GM12878 (cell line): Measurements from ENCODE around the gene XPNPEP2. TPM values are rescaled to one million over a fixed set of nuclear protein-coding genes. Genes with fewer than 3 reads are reported as not detected.

Source experiments
- ATAC-seq: fragments of 200-7000 bp; cut with Tn5 transposase; 3 replicates; pipeline ENCODE4 v1.9.1; 2020; ENCODE audit warnings: mild to moderate bottlenecking, moderate library complexity
- BruUV-seq: library from RNA; stranded (reverse); fragments of 400-500 nt; replicated peaks from 2 replicates; lab custom pipeline; 2021; lab: Mats Ljungman, UMichigan
- CTCF ChIA-PET: fragments of 300-600 bp; sonication (Branson Sonifier 250); formaldehyde crosslinking; extraction: SDS; loops from one replicate; lab custom pipeline; 2021; ENCODE audit warnings: inconsistent platforms; lab: Yijun Ruan, JAX
- POLR2A ChIA-PET: fragments of 350-600 bp; formaldehyde crosslinking; extraction: SDS; loops from one replicate; lab custom pipeline; 2021; ENCODE audit warnings: inconsistent platforms; lab: Charles Lee
- RAD21 ChIA-PET: fragments of 300-600 bp; sonication (Branson Sonifier 250); formaldehyde crosslinking; loops from one replicate; lab custom pipeline; 2023; ENCODE audit warnings: antibody characterized with exemption; ENCODE audit not compliant: unreplicated experiment; lab: Charles Lee
- SMC1A ChIA-PET: fragments of 300-600 bp; sonication (Branson Sonifier 250); formaldehyde crosslinking; loops from one replicate; lab custom pipeline; 2023; ENCODE audit not compliant: unreplicated experiment, uncharacterized antibody; lab: Charles Lee
- DNase-seq: peaks from one replicate; pipeline ENCODE4 v3.0.0-alpha.2; 2011; ENCODE audit warnings: low read depth, low spot score
- FAIRE-seq: peaks from 3 replicates; lab custom pipeline; 2011; peaks lifted over from hg19 to GRCh38; lab: Jason Lieb, UNC
- H2AFZ ChIP-seq: 2 replicates; pipeline ENCODE4 v1.6.0; 2011; ENCODE audit warnings: low read depth, low read length, control low read depth; ENCODE audit not compliant: control insufficient read depth
- H3K27ac ChIP-seq: 2 replicates; pipeline ENCODE4 v1.5.1; 2011; ENCODE audit warnings: control low read depth; ENCODE audit not compliant: control insufficient read depth, insufficient read depth
- H3K27me3 ChIP-seq, 2 experiments: replicated peaks in 1 of 2; 2 replicates each; pipeline versions ENCODE4 v1.6.0 to v1.6.1; 2011; ENCODE audit warnings: low read length in 1 of 2; ENCODE audit not compliant: control insufficient read depth in 2 of 2, insufficient read depth in 2 of 2
- H3K36me3 ChIP-seq, 2 experiments: 2 replicates each; pipeline ENCODE4 v1.5.1; 2011; ENCODE audit warnings: low read length in 1 of 2; ENCODE audit not compliant: control insufficient read depth in 2 of 2, insufficient read depth in 2 of 2
- H3K4me1 ChIP-seq: 2 replicates; pipeline ENCODE4 v1.6.1; 2011; ENCODE audit warnings: mild to moderate bottlenecking, low read length, moderate library complexity, mixed read lengths; ENCODE audit not compliant: control insufficient read depth, insufficient read depth
- H3K4me2 ChIP-seq: 2 replicates; pipeline ENCODE4 v1.6.0; 2011; ENCODE audit warnings: control low read depth; ENCODE audit not compliant: control insufficient read depth, insufficient read depth
- H3K4me3 ChIP-seq: fragments of 200-600 bp; sonication (generic); 2 replicates; pipeline ENCODE4 v1.5.1; 2016
- H3K79me2 ChIP-seq: 2 replicates; pipeline ENCODE4 v1.6.0; 2011; ENCODE audit warnings: low read length; ENCODE audit not compliant: control insufficient read depth, insufficient read depth
- H3K9ac ChIP-seq: 2 replicates; pipeline ENCODE4 v1.8.0; 2011; ENCODE audit warnings: low read length, control low read depth, mixed read lengths; ENCODE audit not compliant: control insufficient read depth, insufficient read depth
- H3K9me3 ChIP-seq: replicated peaks from 3 replicates; pipeline ENCODE4 v1.5.1; 2011; ENCODE audit warnings: mild to moderate bottlenecking, low read length; ENCODE audit not compliant: control insufficient read depth, insufficient read depth
- H4K20me1 ChIP-seq: 2 replicates; pipeline ENCODE4 v1.6.0; 2011; ENCODE audit not compliant: control insufficient read depth, insufficient read depth
- CBX5 ChIP-seq: sonication (generic); IDR thresholded peaks from 2 replicates; pipeline ENCODE4 v1.6.1; 2016; ENCODE audit warnings: low read depth, moderate library complexity, mild to moderate bottlenecking, inconsistent platforms
- IKZF1 ChIP-seq: fragments of 450-650 bp; conservative IDR thresholded peaks from 2 replicates; pipeline ENCODE4 v1.6.1; 2017; ENCODE audit warnings: antibody characterized with exemption, mild to moderate bottlenecking
- MYC ChIP-seq: IDR thresholded peaks from 2 replicates; pipeline ENCODE4 v1.6.1; 2011; ENCODE audit warnings: mild to moderate bottlenecking, low read length, moderate library complexity, inconsistent platforms; ENCODE audit not compliant: insufficient read depth, insufficient replicate concordance, insufficient read length, severe bottlenecking
- PAX8 ChIP-seq: fragments of 450-650 bp; IDR thresholded peaks from 2 replicates; pipeline ENCODE4 v1.6.1; 2017; ENCODE audit warnings: mild to moderate bottlenecking, moderate library complexity
- POLR2A ChIP-seq: IDR thresholded peaks from 2 replicates; pipeline ENCODE4 v1.6.1; 2011; ENCODE audit warnings: low read depth, mild to moderate bottlenecking, low read length
- WGBS: methylation state at CpG from one replicate; pipeline ENCODE4 v1.1.6; 2016; ENCODE audit warnings: low lambda C conversion rate; ENCODE audit not compliant: insufficient replicate concordance, insufficient coverage; ENCODE audit errors: missing lambda C conversion rate; 5-methylcytosine and 5-hydroxymethylcytosine counted together
- in situ Hi-C: fragments of 300-500 bp; cut with MboI; formaldehyde crosslinking; loops from 9 replicates; pipeline ENCODE4 v1.14.3; 2018; ENCODE audit warnings: mixed read lengths
- intact Hi-C: fragments of 100-400 bp; cut with micrococcal nuclease; formaldehyde crosslinking; loops from one replicate; pipeline ENCODE4 v1.14.2; 2022; ENCODE audit not compliant: unreplicated experiment
- polyA plus RNA-seq, 11 experiments: library from polyadenylated mRNA; depleted of rRNA in 4 of 11; unstranded in 6 of 11; stranded (reverse) in 5 of 11; fragments of >200 nt; fragmentation: Nextera tagmentation in 4 of 11; fragmentation: Illumina TruSeq in 1 of 11; extraction: Ambion mirVana in 4 of 11; extraction: Trizol in 1 of 11; gene quantifications; 1 replicate in 1 of 11; 2 replicates in 10 of 11; pipeline versions ENCODE4 v1.2.1 to v1.2.3, GENCODE V29; 2011 to 2016; ENCODE audit warnings: inconsistent platforms in 2 of 11, missing spikeins in 2 of 11, low read depth in 1 of 11
- total RNA-seq, 4 experiments: library from RNA; depleted of rRNA in 3 of 4; stranded (reverse); fragments of >200 nt in 3 of 4; fragmentation: Illumina TruSeq in 1 of 4; extraction: Trizol in 1 of 4; gene quantifications; 2 replicates each; pipeline versions ENCODE4 v1.2.1 to v1.2.3, GENCODE V29; 2013 to 2021

The XPNPEP2 gene
- total and polyA plus RNA-seq, 10 of the 15 experiments (the other 5 are each of a cell fraction or from before 2014, with no cell fraction given), result 0.04 to 0.37 (median 0.15) TPM

DNA sequence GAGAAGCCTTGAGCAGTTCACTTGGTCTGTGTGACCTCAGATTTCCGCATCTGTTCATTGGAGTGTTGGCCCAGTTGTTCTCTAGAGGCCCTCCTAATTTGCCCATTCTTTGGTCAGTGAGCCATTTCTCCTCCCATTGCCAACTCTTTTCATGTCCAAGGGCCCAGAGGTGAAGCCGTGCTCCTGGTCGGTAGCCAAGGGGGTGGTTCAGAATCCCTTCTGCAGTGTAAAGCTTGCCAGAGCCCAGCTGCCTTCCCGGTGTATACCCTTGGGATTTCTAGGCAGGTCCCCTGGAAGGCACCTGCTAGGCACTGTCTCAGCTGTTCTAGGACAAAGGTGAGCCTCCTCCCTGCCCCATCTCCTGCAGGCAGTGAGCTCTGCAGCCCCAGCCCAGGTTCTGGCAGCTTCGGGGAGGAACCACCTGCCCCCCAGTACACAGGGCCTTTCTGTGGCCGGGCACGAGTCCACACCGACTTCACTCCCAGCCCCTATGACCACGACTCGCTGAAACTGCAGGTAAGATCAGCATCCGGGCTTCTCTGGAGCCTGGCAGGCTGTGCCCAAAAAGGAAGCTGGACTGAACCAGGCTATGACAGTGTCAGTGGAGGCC is 53.3 kb downstream of the XPNPEP2 start (continued):
- TF ChIP-seq MYC (no peak), IKZF1 (no peak), CBX5 (no peak)

DNA sequence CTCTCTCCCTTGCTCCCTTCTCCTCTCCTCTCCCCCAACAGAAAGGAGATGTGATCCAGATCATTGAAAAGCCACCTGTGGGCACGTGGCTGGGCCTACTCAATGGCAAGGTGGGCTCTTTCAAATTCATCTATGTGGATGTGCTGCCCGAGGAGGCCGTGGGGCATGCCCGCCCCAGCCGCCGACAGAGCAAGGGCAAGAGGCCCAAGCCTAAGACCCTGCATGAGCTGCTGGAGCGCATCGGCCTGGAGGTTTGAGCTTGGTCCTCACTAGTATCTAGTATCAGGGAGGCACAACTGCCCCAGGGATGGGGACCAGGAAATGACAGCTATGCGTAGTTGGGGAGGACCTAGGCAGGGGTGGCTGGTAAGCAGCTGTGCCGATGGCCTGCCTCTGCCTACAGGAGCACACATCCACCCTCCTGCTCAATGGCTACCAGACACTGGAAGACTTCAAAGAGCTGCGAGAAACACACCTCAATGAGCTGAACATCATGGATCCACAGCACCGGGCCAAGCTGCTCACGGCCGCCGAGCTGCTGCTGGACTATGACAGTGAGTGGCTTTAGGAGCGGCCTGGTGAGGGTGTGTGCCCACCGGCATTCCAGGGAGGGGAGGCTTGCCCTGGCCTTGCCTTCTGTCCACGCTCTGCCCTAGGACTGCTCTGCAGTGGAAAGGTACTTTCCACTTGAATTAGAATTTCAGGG is 54.0 kb downstream of the XPNPEP2 start:
- ChIA-PET POLR2A (interaction anchor here (1.4 kb wide), 1 partner anchor 12 kb away, joined by 4 read pairs; no protein-coding TSS in a partner anchor), CTCF (interaction anchor here (1.6 to 2.1 kb wide), 2 partner anchors 12 to 36 kb away, joined by 3 to 5 read pairs; no protein-coding TSS in a partner anchor), RAD21 (interaction anchor here (1.3 kb wide), 1 partner anchor 30 kb away, joined by 3 read pairs; no protein-coding TSS in a partner anchor)
- no peak overlapping the region for H3K4me3 ChIP-seq
- H3K4me1 ChIP-seq, result no peaks in the 10 kb centered on the region
- no peak for ATAC-seq
- no peak for DNase-seq
- no peaks in the 10 kb centered on the region for H3K9me3 ChIP-seq
- H2AFZ ChIP-seq, result no peak overlapping the region
- in situ Hi-C loops, result no loop called here
- 84% methylated on average over 18 of the region's 18 CpGs for WGBS
- TF ChIP-seq POLR2A, result peak; percentile 35; the same call in 1 of the 2 replicates
- TF ChIP-seq PAX8, result no peak
- TF ChIP-seq, all 136 proteins: peak for 1
- no peak overlapping the region for H3K27ac ChIP-seq
- no peak overlapping the region for H3K4me2 ChIP-seq
- FAIRE-seq, result no peak
- BruUV-seq, result no TSS peak
- SMC1A ChIA-PET, result interaction anchor here (0.7 to 1.4 kb wide), 5 partner anchors 10 to 268 kb away, joined by 3 to 6 read pairs (median 3); no protein-coding TSS in a partner anchor
- no peaks in the 10 kb centered on the region for H3K27me3 ChIP-seq
- H3K9ac ChIP-seq, result no peak overlapping the region
- H3K36me3 ChIP-seq, result peaks cover 25 to 40% of the 10 kb centered on the region in 2 experiments
- peaks cover 2% of the 10 kb centered on the region for H3K79me2 ChIP-seq
- intact Hi-C loops, result no loop called here
- H4K20me1 ChIP-seq, result no peaks in the 10 kb centered on the region
